Nephron (organoid): ENCODE results near the gene CELF1.

ENCODE experiments used
- H3K27ac Mint-ChIP-seq, 3 experiments: 2 replicates each; pipeline ENCODE4 v1.8.0; 2020; ENCODE audit warnings: mixed read lengths in 3 of 3, mild to moderate bottlenecking in 2 of 3, moderate library complexity in 1 of 3
- H3K27me3 Mint-ChIP-seq: 2 replicates; pipeline ENCODE4 v1.8.0; 2021; ENCODE audit warnings: low read depth, mild to moderate bottlenecking, moderate library complexity, mixed read lengths
- H3K36me3 Mint-ChIP-seq: 2 replicates; pipeline ENCODE4 v1.8.0; 2020; ENCODE audit warnings: low read depth, mixed read lengths
- H3K4me1 Mint-ChIP-seq: 2 replicates; pipeline ENCODE4 v1.8.0; 2020; ENCODE audit warnings: mixed read lengths
- H3K4me3 Mint-ChIP-seq, 3 experiments: 2 replicates each; pipeline ENCODE4 v1.8.0; 2020; ENCODE audit warnings: mild to moderate bottlenecking in 3 of 3, mixed read lengths in 3 of 3, moderate library complexity in 2 of 3
- H3K9me3 Mint-ChIP-seq: 2 replicates; pipeline ENCODE4 v1.8.0; 2020; ENCODE audit warnings: mixed read lengths
- CTCF ChIP-seq, 3 experiments: fragments of 200-600 bp; sonication (generic); IDR thresholded peaks; one replicate each; pipeline ENCODE4 v1.5.0; 2021; ENCODE audit warnings: antibody characterized with exemption in 3 of 3; ENCODE audit not compliant: unreplicated experiment in 3 of 3

CELF1 gene

GRCh38 chr11:47524291-47524874 is 28.5 kb downstream of the CELF1 start:
- no peak for TF ChIP-seq CTCF (IDR thresholded peaks at IDR 0.05; ENCODE audit: unreplicated experiment in 3 of 3)

GRCh38 chr11:47523490-47524225 is 29.3 kb downstream of the CELF1 start:
- H3K9me3 Mint-ChIP-seq, result no peaks in the 10 kb centered on the region
- H3K4me3 Mint-ChIP-seq, result peak overlapping the region in 2 of 3 experiments; percentile 22 to 50
- peaks cover 5% of the 10 kb centered on the region for H3K36me3 Mint-ChIP-seq
- TF ChIP-seq CTCF (IDR thresholded peaks at IDR 0.05; ENCODE audit: unreplicated experiment in 3 of 3), result no peak
- peak overlapping the region; percentile 71 to 92 (median 83) for H3K27ac Mint-ChIP-seq
- H3K27me3 Mint-ChIP-seq, result no peaks in the 10 kb centered on the region
- peaks cover 42% of the 10 kb centered on the region for H3K4me1 Mint-ChIP-seq

More at GRCh38 chr11:47524291-47524874, 28.5 kb downstream of the CELF1 start:
- H3K4me1 Mint-ChIP-seq, result peaks cover 39% of the 10 kb centered on the region
- H3K27me3 Mint-ChIP-seq, result no peaks in the 10 kb centered on the region
- H3K27ac Mint-ChIP-seq, result peak overlapping the region; percentile 79 to 92 (median 83)
- H3K36me3 Mint-ChIP-seq, result peaks cover 5% of the 10 kb centered on the region
- no peaks in the 10 kb centered on the region for H3K9me3 Mint-ChIP-seq
- peak overlapping the region in 2 of 3 experiments; percentile 36 to 78 for H3K4me3 Mint-ChIP-seq

- Mint-ChIP-seq H3K27me3 (no peaks in the 10 kb centered on the region), H3K4me3 (no peak overlapping the region), H3K27ac (peak overlapping the region; percentile 10 to 43 (median 28)), H3K36me3 (peaks cover 4% of the 10 kb centered on the region), H3K4me1 (peaks cover 51% of the 10 kb centered on the region), H3K9me3 (no peaks in the 10 kb centered on the region)
- TF ChIP-seq CTCF (IDR thresholded peaks at IDR 0.05; ENCODE audit: unreplicated experiment in 3 of 3), result no peak
Observed at GRCh38 chr11:47518212-47518964, 34.5 kb downstream of the CELF1 start.

GRCh38 chr11:47516984-47517853 is 35.7 kb downstream of the CELF1 start:
- Mint-ChIP-seq H3K27ac (peak overlapping the region in 1 of 3 experiments; percentile 10), H3K4me1 (peaks cover 44% of the 10 kb centered on the region), H3K27me3 (no peaks in the 10 kb centered on the region), H3K36me3 (peaks cover 4% of the 10 kb centered on the region), H3K4me3 (no peak overlapping the region), H3K9me3 (no peaks in the 10 kb centered on the region)
- no peak for TF ChIP-seq CTCF (IDR thresholded peaks at IDR 0.05; ENCODE audit: unreplicated experiment in 3 of 3)

GRCh38 chr11:47516155-47516554 is 36.8 kb downstream of the CELF1 start:
- no peaks in the 10 kb centered on the region for H3K27me3 Mint-ChIP-seq
- H3K4me1 Mint-ChIP-seq, result peaks cover 44% of the 10 kb centered on the region

More at GRCh38 chr11:47516155-47516554, 36.8 kb downstream of the CELF1 start:
- TF ChIP-seq CTCF (IDR thresholded peaks at IDR 0.05; ENCODE audit: unreplicated experiment in 3 of 3), result no peak
- no peak overlapping the region for H3K4me3 Mint-ChIP-seq
- no peaks in the 10 kb centered on the region for H3K9me3 Mint-ChIP-seq
- H3K27ac Mint-ChIP-seq, result no peak overlapping the region
- H3K36me3 Mint-ChIP-seq, result peaks cover 4% of the 10 kb centered on the region
